NCI-H2171 treated with DMSO at 0.1 percent for 48 hours (cell line): ENCODE results near the gene ERC2.

ENCODE experiments used
- DNase-seq: peaks from one replicate; lab custom pipeline; 2025; lab: John Stamatoyannopoulos, UW

The ERC2 gene

GRCh38 chr3:55675478-55675877 is 792.8 kb downstream of the ERC2 start:
- DNase-seq: no peak

- DNase-seq: no peak
Measured at GRCh38 chr3:55673764-55674163, 794.5 kb downstream of the ERC2 start.

- no peak for DNase-seq
Measured at GRCh38 chr3:55669133-55669532, 799.1 kb downstream of the ERC2 start.

DNA sequence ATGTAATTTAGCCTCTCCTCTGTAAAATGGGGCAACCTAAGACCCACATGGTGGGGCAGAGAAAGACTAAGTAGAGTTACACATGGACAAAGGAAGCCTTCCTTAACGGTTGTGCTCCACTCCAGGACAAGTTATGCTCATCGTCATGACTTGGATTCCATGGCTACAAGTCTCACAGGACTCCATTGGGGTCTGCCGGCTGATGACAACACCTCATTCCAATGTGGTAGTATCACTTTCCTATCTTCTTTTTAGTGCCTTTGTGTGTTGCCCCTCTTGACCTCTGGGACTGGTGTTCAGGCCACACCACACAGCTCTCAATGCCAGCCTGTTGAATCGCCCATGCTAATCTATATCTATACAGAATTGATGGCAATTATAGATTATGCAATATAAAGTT is 799.9 kb downstream of the ERC2 start:
- no peak for DNase-seq

- peak; percentile 12 for DNase-seq
Measured at GRCh38 chr3:55664387-55664786, 803.9 kb downstream of the ERC2 start.

DNA sequence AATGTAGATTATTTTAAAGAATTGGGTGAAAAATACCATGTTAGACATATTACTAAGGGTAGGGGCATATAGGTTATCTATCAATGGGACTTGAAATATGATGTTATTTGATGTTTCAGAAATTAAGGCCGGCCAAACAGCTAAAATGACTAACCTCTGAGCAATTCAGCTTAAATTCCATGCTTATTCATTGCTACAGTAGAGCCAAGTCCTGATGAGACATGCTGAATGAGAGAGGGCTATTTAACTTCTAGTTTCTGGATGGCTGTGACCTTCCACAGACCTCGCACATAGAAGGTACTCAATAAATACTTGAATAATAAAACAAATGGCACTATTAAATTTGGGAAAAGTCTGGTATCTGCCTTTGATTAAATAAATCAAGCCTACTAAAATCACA is 805.6 kb downstream of the ERC2 start:
- no peak for DNase-seq

GRCh38 chr3:55661571-55661970 is 806.7 kb downstream of the ERC2 start:
- no peak for DNase-seq

GRCh38 chr3:55661141-55661540 is 807.1 kb downstream of the ERC2 start:
- DNase-seq: peak; percentile 30

DNA sequence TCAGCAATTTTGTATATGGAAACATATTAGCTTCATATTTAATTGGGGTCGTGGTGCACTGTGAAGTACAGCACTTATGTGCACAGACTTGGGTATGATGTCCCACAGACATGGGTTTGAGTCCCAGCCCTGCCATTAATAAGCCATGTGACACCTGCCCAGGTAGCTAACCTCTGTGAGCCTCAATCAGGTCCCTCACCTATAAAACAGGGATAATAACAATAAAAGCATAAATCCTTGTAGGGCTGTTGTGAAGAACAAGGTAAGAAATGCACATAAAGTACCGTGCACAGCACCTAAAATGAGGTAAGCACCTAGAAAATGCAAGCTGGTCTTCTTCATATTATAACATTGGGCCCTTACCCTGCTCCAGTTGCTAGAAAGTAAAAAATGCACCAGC is 807.6 kb downstream of the ERC2 start:
- no peak for DNase-seq

DNA sequence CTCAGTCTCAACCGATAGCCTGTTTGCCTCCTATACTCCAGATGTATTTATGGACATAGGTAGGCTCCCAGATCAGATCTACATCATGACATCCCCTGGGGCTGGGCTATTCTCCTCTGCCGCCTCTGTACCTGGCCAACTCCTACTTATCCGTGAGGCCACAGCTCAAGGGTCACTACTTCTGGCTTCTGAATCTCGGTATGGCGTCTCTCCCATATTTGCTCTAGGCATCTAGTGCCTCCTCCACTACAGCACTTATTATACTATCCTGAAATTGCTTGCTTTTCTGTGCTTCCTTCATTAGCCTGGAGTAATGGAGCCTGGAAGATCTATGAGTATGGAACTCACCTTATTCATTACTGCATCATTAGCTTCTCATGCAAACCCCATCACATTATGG is 808.6 kb downstream of the ERC2 start:
- DNase-seq: no peak

DNA sequence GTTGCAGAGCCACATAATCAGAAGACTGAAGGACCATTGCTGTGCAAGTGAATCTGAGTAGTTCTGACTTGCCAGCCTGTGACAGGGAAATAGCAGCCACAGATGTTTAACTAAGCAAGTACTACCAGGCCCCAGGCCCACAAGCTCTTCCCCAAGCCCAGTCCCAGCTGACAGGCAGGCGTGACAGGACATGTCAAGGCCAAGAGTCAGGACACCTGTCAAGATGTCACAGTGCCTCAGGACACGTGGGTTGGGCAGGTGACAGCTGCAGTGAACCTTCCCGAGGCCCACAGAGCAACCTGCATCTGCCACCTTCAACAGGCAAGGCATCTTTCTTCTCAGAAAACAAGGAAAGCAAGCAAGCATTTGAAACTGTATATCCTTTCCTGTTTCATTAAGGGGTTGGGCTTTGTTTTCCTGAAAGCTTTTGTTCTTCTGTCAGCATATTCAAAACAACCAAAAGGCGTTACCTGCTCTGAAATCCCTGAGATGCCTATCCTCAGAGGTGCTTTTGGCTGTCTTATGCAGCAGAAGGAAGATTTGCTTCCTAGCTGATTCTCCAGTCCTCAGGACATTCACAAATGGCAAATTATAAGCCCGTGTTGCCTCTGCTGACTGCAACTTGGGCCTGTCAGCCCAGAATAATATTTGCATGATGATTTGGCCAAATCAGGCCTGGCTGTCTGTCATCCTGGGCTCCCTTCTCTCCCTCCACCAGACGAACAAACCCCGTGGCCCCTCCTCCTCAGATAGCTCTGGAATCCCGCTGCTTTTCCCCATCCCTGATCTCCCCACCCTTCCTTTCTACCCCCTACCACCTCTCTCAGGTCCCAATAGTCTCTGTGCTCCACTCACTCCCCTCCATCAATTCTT is 809.3 kb downstream of the ERC2 start:
- DNase-seq: peak; percentile 84

DNA sequence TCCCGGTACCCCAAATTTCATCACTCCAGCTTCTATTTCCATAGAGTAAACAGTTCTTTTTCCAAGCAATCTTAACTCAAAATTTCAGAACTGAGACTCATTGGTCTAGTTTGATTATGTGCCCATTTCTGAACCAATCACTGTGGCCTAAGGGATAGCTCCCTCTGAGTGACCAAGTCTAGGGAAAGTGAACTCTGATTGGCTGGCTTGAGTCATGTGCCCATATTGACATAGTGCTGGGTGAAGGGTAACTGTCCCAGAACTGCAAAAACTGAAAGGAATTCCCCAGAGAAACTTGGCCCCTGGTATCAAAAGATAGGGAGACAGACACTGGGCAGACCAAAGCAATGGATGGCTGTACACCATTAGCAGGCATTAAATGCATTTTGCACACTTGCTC is 810.0 kb downstream of the ERC2 start:
- no peak for DNase-seq

GRCh38 chr3:55655544-55655943 is 812.7 kb downstream of the ERC2 start:
- DNase-seq: no peak

DNA sequence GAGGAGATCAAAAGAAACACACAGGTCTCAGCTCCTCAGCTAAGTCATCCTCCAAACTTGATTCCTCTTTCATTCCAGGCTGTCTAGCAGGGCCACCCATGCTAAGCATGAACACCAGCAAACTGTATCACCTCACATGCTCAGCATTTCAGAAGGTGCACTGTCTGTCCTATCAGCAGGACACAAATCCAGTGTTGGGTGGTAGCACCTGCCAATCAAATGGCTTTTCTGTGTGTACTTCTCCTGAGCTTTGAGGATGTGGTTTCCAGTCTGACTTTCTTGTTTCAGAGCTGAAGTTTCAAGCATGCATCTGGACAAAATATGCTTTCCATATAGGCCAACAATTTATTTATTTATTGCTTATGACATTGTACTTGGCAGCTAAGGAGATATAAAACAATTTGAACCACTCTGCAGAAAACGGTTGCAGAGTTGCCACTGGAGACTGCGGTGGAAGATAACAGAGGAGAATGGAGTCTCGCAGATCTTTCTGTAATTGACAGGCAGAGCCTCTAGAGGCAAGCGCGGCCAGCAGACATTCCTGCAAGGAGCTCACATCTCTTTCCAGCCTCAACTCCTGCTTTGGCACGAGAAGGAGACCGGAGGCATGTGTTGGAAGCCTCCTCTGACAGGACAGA is 814.0 kb downstream of the ERC2 start:
- no peak for DNase-seq

- DNase-seq: no peak
Measured at GRCh38 chr3:55651011-55651410, 817.3 kb downstream of the ERC2 start.

GRCh38 chr3:55650011-55650410 is 818.3 kb downstream of the ERC2 start:
- DNase-seq: no peak

GRCh38 chr3:55649554-55649953 is 818.7 kb downstream of the ERC2 start:
- no peak for DNase-seq

- DNase-seq: no peak
Measured at GRCh38 chr3:55648591-55649318, 819.5 kb downstream of the ERC2 start.

DNA sequence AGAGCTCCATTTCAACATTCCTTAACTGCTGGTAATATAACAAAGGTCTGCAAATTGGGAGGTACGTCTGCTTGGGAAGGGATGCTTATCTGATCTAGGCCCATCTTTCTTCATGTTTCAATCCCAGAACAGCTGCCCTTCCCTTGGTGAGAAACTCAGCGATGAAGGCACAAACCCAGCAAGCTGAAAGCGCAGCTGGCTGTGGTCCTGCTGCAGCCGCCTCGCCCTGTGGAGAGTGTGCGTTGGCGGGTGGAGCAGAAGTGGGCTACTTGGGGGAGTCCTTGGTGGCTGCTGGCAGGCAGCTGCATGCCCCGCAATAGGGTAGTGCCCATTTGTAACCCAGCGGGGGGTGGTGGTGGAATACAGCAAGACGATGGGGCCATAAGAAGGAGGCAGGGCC is 820.6 kb downstream of the ERC2 start:
- DNase-seq: no peak

- DNase-seq: no peak
Measured at GRCh38 chr3:55647063-55647462, 821.2 kb downstream of the ERC2 start.

GRCh38 chr3:55646121-55646520 is 822.1 kb downstream of the ERC2 start:
- no peak for DNase-seq

- no peak for DNase-seq
Measured at GRCh38 chr3:55645422-55645821, 822.8 kb downstream of the ERC2 start.

DNA sequence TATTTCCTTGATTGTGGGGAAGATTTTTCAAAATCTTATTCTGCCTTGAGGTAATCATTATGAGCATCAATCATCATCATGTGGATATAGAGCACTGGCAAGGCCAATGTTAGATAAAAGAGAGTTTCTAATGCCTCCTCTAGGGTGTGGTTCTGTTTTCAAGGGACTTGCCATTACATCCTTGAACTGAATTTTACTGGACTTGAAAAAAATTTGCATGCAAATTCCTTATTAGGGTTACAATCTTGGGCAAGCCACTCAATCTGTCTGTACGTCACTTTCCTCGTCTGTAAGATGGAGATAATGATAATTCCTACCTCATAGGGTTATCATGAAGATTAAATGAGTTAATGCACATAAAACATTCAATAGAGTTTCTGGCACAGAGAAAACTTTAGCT is 825.0 kb downstream of the ERC2 start:
- no peak for DNase-seq
